SU-DHL-6 (cell line): Measurements from ENCODE around the gene PDAP1.
A peak's percentile ranks its signal among the peaks of the same experiment; 100 is the strongest.

Experiments
- H2AFZ ChIP-seq: fragments of 200-600 bp; sonication (generic); 2 replicates; pipeline ENCODE4 v1.6.1; 2014; ENCODE audit warnings: low read depth, mild to moderate bottlenecking, moderate library complexity, mixed read lengths, antibody characterized with exemption, low read length; ENCODE audit not compliant: severe bottlenecking
- H3F3A ChIP-seq: fragments of 200-600 bp; shearing (Covaris generic); 2 replicates; pipeline ENCODE4 v1.6.0; 2016; ENCODE audit warnings: antibody characterized with exemption, mild to moderate bottlenecking; ENCODE audit not compliant: insufficient read depth
- H3K27ac ChIP-seq: fragments of 200-600 bp; sonication (generic); 2 replicates; pipeline ENCODE4 v1.5.1; 2016; ENCODE audit warnings: low read depth, mild to moderate bottlenecking, low read length, moderate library complexity, mixed read lengths
- H3K27me3 ChIP-seq: fragments of 200-600 bp; sonication (generic), shearing (Covaris generic); 2 replicates; pipeline ENCODE4 v1.6.0; 2014; ENCODE audit warnings: mild to moderate bottlenecking, low read length
- H3K36me3 ChIP-seq: fragments of 200-600 bp; sonication (generic); 2 replicates; pipeline ENCODE4 v1.6.1; 2014; ENCODE audit warnings: mild to moderate bottlenecking, low read length, mixed read lengths
- H3K4me2 ChIP-seq: fragments of 300-600, 200-600 bp; shearing (Covaris generic), sonication (generic); 2 replicates; pipeline ENCODE4 v1.6.0; 2014; ENCODE audit warnings: low read length, low read depth, mild to moderate bottlenecking; ENCODE audit not compliant: poor library complexity, severe bottlenecking
- H3K4me3 ChIP-seq: fragments of 200-600 bp; sonication (generic); 2 replicates; pipeline ENCODE4 v1.5.1; 2014; ENCODE audit warnings: antibody characterized with exemption, low read length, mild to moderate bottlenecking, mixed read lengths; ENCODE audit not compliant: insufficient read depth, poor library complexity, severe bottlenecking
- H3K79me2 ChIP-seq: fragments of 200-600 bp; sonication (generic); 2 replicates; pipeline ENCODE4 v1.6.1; 2014; ENCODE audit warnings: mild to moderate bottlenecking, low read length, moderate library complexity; ENCODE audit not compliant: insufficient read depth
- H3K9ac ChIP-seq: fragments of 200-600 bp; sonication (generic); 2 replicates; pipeline ENCODE4 v1.7.0; 2014; ENCODE audit warnings: mild to moderate bottlenecking, low read length
- H3K9me2 ChIP-seq: fragments of 200-600 bp; sonication (generic); replicated peaks from 2 replicates; pipeline ENCODE4 v1.6.1; 2014; ENCODE audit warnings: low read length; ENCODE audit not compliant: insufficient read depth
- H3K9me3 ChIP-seq: fragments of 200-600 bp; sonication (generic); 2 replicates; pipeline ENCODE4 v1.6.1; 2014; ENCODE audit warnings: low read length, mixed read lengths; ENCODE audit not compliant: insufficient read depth
- H4K20me1 ChIP-seq: fragments of 200-600 bp; sonication (generic); 2 replicates; pipeline ENCODE4 v1.6.1; 2014; ENCODE audit warnings: low read depth, mild to moderate bottlenecking, antibody characterized with exemption, low read length, moderate library complexity, mixed read lengths
- EZH2phosphoT487 ChIP-seq: fragments of 200-600 bp; sonication (generic), shearing (Covaris generic); conservative IDR thresholded peaks from 2 replicates; pipeline ENCODE4 v1.6.1; 2018; ENCODE audit warnings: mild to moderate bottlenecking, antibody characterized with exemption, low read length, moderate library complexity, mixed read lengths
- TF ChIP-seq, protein P1 (sequence below): fragments of 200-600 bp; sonication (generic); IDR thresholded peaks from one replicate; pipeline ENCODE4 v1.5.1; 2017; ENCODE audit warnings: antibody characterized with exemption, mild to moderate bottlenecking, low read length, moderate library complexity; ENCODE audit not compliant: insufficient read depth, poor library complexity, severe bottlenecking

The PDAP1 gene

GRCh38 chr7:99365318-99366141 is 42.9 kb downstream of the PDAP1 start:
- Histone ChIP-seq H2AFZ (no peak overlapping the region), H3K9me2 (no peaks in the 10 kb centered on the region), H3K36me3 (peaks cover 24% of the 10 kb centered on the region; the same call in 1 of the 2 replicates), H3K27me3 (no peaks in the 10 kb centered on the region), H3K27ac (no peak overlapping the region), H3K79me2 (no peaks in the 10 kb centered on the region), H3F3A (peaks cover 3% of the 10 kb centered on the region), H3K4me2 (no peak overlapping the region), H3K9ac (no peak overlapping the region), H3K9me3 (no peaks in the 10 kb centered on the region), H3K4me3 (no peak overlapping the region), H4K20me1 (no peaks in the 10 kb centered on the region)
- TF ChIP-seq, protein P1, sequence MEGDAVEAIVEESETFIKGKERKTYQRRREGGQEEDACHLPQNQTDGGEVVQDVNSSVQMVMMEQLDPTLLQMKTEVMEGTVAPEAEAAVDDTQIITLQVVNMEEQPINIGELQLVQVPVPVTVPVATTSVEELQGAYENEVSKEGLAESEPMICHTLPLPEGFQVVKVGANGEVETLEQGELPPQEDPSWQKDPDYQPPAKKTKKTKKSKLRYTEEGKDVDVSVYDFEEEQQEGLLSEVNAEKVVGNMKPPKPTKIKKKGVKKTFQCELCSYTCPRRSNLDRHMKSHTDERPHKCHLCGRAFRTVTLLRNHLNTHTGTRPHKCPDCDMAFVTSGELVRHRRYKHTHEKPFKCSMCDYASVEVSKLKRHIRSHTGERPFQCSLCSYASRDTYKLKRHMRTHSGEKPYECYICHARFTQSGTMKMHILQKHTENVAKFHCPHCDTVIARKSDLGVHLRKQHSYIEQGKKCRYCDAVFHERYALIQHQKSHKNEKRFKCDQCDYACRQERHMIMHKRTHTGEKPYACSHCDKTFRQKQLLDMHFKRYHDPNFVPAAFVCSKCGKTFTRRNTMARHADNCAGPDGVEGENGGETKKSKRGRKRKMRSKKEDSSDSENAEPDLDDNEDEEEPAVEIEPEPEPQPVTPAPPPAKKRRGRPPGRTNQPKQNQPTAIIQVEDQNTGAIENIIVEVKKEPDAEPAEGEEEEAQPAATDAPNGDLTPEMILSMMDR: peak; percentile 55
- TF ChIP-seq EZH2phosphoT487: no peak

DNA sequence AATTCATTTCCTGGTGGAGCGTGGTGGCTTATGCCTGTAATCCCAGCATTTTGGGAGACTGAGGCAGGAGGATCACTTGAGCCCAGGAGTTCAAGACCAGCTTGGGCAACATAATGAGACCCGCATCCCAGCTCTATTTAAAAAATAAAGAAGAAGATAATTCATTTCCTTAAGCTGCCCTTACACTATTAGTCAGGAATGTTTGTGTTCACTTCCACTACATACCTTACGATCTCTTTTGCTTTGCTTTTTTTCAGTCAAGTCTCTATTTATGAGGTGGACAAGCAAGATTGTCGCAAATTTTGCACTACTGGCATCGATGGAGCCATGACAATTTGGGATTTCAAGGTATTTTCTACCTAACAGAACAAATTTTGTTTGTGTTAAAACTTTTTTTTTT is 45.1 kb downstream of the PDAP1 start:
- Histone ChIP-seq H3K9me2 (no peaks in the 10 kb centered on the region), H3K79me2 (no peaks in the 10 kb centered on the region), H2AFZ (no peak overlapping the region), H3K36me3 (peaks cover 28% of the 10 kb centered on the region), H3K9me3 (no peaks in the 10 kb centered on the region), H3F3A (peaks cover 3% of the 10 kb centered on the region; the same call in 1 of the 2 replicates), H3K4me3 (no peak overlapping the region), H3K27ac (no peak overlapping the region), H4K20me1 (no peaks in the 10 kb centered on the region), H3K27me3 (no peaks in the 10 kb centered on the region), H3K9ac (no peak overlapping the region), H3K4me2 (no peak overlapping the region)
- TF ChIP-seq, protein P1: no peak
- TF ChIP-seq EZH2phosphoT487: no peak

- no peaks in the 10 kb centered on the region for H3K9me3 ChIP-seq
- no peak overlapping the region for H3K4me2 ChIP-seq
- peaks cover 28% of the 10 kb centered on the region for H3K36me3 ChIP-seq
Measured at GRCh38 chr7:99362801-99363200, 45.6 kb downstream of the PDAP1 start.

More at GRCh38 chr7:99362801-99363200, 45.6 kb downstream of the PDAP1 start:
- Histone ChIP-seq H3F3A (peaks cover 3% of the 10 kb centered on the region; the same call in 1 of the 2 replicates), H3K79me2 (no peaks in the 10 kb centered on the region), H3K4me3 (no peak overlapping the region), H4K20me1 (no peaks in the 10 kb centered on the region), H2AFZ (no peak overlapping the region), H3K9ac (no peak overlapping the region), H3K27me3 (no peaks in the 10 kb centered on the region), H3K27ac (no peak overlapping the region), H3K9me2 (no peaks in the 10 kb centered on the region)
- TF ChIP-seq EZH2phosphoT487: no peak
- TF ChIP-seq, protein P1: no peak
